ENCODE results near the gene N4BP3. TPM values are rescaled to one million over a fixed set of nuclear protein-coding genes. Genes with fewer than 3 reads are reported as not detected.
A peak's percentile ranks its signal among the peaks of the same experiment; 100 is the strongest.
"Not testable (repeated sequence)": the region's sequence is repeated elsewhere in the genome, so short reads cannot be mapped to it uniquely, and the experiment has no call there.

The N4BP3 gene
- total RNA-seq, 1 experiment from 2014 or later, result 32.0 TPM

DNA sequence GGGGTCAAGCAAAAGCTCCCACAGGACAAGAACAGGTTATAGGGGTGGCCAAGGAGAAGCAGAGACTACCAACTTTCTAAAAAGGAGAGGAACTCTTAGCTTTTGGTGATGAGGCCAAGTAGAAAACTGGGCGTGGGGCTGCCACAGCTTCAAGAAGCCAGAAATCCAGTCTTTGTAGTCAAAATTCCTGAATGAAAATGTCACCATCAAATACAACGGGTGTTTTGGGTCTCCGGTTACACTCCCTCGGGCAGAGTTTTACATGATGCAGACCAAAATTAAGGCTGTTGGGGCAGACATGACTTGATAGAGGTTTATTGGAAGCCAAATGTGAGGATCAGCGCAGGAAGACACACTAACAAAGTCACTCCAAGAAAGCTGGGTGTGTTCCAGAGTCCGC, 29.4 kb upstream of the N4BP3 start:
- no peaks in the 10 kb centered on the region for H3K36me3 ChIP-seq (replicated peaks; ENCODE audit: control insufficient read depth, insufficient read depth, low read length)
- peak; percentile 23 for DNase-seq
- no peaks in the 10 kb centered on the region; the same call in 1 of the 2 replicates for H3K27me3 ChIP-seq (ENCODE audit: control insufficient read depth, insufficient read depth, low read length)
- no peak overlapping the region for H3K4me3 ChIP-seq (ENCODE audit: insufficient read depth, low read depth, low read length)

GRCh38 chr5:178085316-178085715, 28.0 kb upstream of the N4BP3 start:
- Histone ChIP-seq H3K27me3 (ENCODE audit: control insufficient read depth, insufficient read depth, low read length) (no peaks in the 10 kb centered on the region; the same call in 1 of the 2 replicates), H3K36me3 (replicated peaks; ENCODE audit: control insufficient read depth, insufficient read depth, low read length) (no peaks in the 10 kb centered on the region), H3K4me3 (ENCODE audit: insufficient read depth, low read depth, low read length) (no peak overlapping the region)
- DNase-seq, result no peak

GRCh38 chr5:178086266-178086665, 27.1 kb upstream of the N4BP3 start:
- H3K27me3 ChIP-seq (ENCODE audit: control insufficient read depth, insufficient read depth, low read length), result no peaks in the 10 kb centered on the region
- H3K4me3 ChIP-seq (ENCODE audit: insufficient read depth, low read depth, low read length), result peak overlapping the region; percentile 0; the same call in 1 of the 2 replicates
- H3K36me3 ChIP-seq (replicated peaks; ENCODE audit: control insufficient read depth, insufficient read depth, low read length), result no peaks in the 10 kb centered on the region
- DNase-seq, result peak; percentile 79

GRCh38 chr5:178087199-178087598, 26.1 kb upstream of the N4BP3 start:
- H3K27me3 ChIP-seq (ENCODE audit: control insufficient read depth, insufficient read depth, low read length); H3K36me3 ChIP-seq (replicated peaks; ENCODE audit: control insufficient read depth, insufficient read depth, low read length); DNase-seq; H3K4me3 ChIP-seq (ENCODE audit: insufficient read depth, low read depth, low read length): not testable (repeated sequence)

DNA sequence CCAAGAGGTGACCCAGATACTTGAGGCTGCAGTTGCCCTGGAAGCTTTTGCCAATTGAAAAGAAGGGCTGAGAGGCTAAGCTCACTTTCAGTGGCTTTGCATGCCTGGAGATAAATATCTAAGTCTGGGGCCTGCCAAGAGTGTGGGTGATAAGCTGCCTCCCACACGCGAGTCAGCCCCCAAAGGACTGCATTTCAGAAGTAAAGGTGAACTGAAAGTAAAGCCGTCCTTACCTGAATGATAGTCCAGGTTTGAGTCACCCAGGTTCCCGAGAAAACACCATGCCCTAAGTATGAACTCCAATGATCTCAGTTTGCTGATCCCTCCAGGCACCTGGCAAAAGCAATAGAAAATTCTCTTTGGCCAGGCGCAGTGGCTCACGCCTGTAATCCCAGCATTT, 22.5 kb upstream of the N4BP3 start:
- H3K4me3 ChIP-seq (ENCODE audit: insufficient read depth, low read depth, low read length), result no peak overlapping the region
- H3K36me3 ChIP-seq (replicated peaks; ENCODE audit: control insufficient read depth, insufficient read depth, low read length), result no peaks in the 10 kb centered on the region
- H3K27me3 ChIP-seq (ENCODE audit: control insufficient read depth, insufficient read depth, low read length), result no peaks in the 10 kb centered on the region
- DNase-seq, result no peak

GRCh38 chr5:178093134-178093533, 20.2 kb upstream of the N4BP3 start:
- H3K27me3 ChIP-seq (ENCODE audit: control insufficient read depth, insufficient read depth, low read length), result no peaks in the 10 kb centered on the region
- DNase-seq, result no peak
- H3K4me3 ChIP-seq (ENCODE audit: insufficient read depth, low read depth, low read length), result no peak overlapping the region
- no peaks in the 10 kb centered on the region for H3K36me3 ChIP-seq (replicated peaks; ENCODE audit: control insufficient read depth, insufficient read depth, low read length)

GRCh38 chr5:178094345-178094744, 19.0 kb upstream of the N4BP3 start:
- no peak for DNase-seq
- H3K4me3 ChIP-seq (ENCODE audit: insufficient read depth, low read depth, low read length), result no peak overlapping the region
- no peaks in the 10 kb centered on the region for H3K27me3 ChIP-seq (ENCODE audit: control insufficient read depth, insufficient read depth, low read length)
- H3K36me3 ChIP-seq (replicated peaks; ENCODE audit: control insufficient read depth, insufficient read depth, low read length), result no peaks in the 10 kb centered on the region

DNA sequence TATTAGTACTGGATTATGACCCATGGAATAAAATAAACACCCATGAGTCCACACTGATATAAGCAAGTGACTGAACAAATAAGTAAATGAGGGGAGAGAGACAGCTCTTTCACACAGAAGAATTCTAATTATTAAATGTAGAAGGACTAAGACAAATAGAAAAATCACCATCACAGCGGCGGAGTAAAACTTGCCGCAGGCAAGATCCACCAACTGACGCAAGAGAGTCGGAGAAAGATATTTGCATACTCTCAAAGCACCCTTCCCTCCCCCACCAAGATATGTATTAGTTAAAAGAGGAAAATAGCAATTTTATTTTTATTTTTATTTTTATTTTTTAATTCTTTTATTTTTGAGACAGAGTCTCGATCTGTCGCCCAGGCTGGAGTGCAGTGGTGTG, 14.6 kb upstream of the N4BP3 start:
- H3K36me3 ChIP-seq (replicated peaks; ENCODE audit: control insufficient read depth, insufficient read depth, low read length), result no peaks in the 10 kb centered on the region
- DNase-seq, result no peak
- no peaks in the 10 kb centered on the region for H3K27me3 ChIP-seq (ENCODE audit: control insufficient read depth, insufficient read depth, low read length)
- H3K4me3 ChIP-seq (ENCODE audit: insufficient read depth, low read depth, low read length), result no peak overlapping the region

DNA sequence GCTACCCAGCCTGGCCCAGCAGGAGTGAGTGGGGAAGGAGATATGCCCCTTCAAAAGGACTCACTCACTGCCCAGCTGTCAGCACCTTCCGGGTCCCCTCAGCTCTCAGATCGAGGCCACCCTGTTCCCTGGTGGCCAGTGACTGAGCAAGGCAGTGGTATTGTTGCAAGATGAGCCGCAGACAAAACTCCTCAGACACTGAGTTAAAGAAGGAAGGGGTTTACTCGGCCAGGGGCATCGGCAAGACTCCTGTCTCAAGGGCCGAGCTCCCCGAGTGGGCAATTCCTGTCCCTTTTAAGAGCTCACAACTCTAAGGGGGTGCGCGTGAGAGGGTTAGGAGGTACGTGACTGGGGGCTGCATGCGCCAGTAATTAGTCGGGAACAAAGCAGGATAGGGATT, 9.7 kb upstream of the N4BP3 start:
- DNase-seq, result no peak
- Histone ChIP-seq H3K36me3 (replicated peaks; ENCODE audit: control insufficient read depth, insufficient read depth, low read length) (no peaks in the 10 kb centered on the region), H3K4me3 (ENCODE audit: insufficient read depth, low read depth, low read length) (no peak overlapping the region), H3K27me3 (ENCODE audit: control insufficient read depth, insufficient read depth, low read length) (no peaks in the 10 kb centered on the region)

GRCh38 chr5:178104492-178104891, 8.8 kb upstream of the N4BP3 start:
- H3K36me3 ChIP-seq (replicated peaks; ENCODE audit: control insufficient read depth, insufficient read depth, low read length), result no peaks in the 10 kb centered on the region
- no peak for DNase-seq
- no peaks in the 10 kb centered on the region for H3K27me3 ChIP-seq (ENCODE audit: control insufficient read depth, insufficient read depth, low read length)
- no peak overlapping the region for H3K4me3 ChIP-seq (ENCODE audit: insufficient read depth, low read depth, low read length)

DNA sequence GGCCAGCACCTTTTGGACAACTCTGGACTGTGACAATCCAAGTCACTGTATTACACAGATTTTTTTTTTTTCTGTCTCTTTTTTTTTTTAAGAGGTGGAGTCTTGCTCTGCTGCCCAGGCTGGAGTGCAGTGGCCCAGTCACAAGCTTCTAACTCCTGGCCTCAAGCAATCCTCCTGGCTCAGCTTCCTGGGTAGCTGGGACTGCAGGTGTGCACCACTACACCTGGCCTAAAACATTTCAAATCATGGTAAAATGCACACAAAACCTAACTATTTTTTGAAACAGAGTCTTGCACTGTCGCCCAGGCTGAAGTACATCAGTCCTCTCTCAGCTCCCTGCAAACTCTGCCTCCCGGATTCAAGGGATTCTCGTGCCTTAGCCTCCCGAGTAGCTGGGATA, 7.2 kb upstream of the N4BP3 start:
- Histone ChIP-seq H3K27me3 (ENCODE audit: control insufficient read depth, insufficient read depth, low read length) (no peaks in the 10 kb centered on the region), H3K4me3 (ENCODE audit: insufficient read depth, low read depth, low read length) (no peak overlapping the region), H3K36me3 (replicated peaks; ENCODE audit: control insufficient read depth, insufficient read depth, low read length) (no peaks in the 10 kb centered on the region)
- no peak for DNase-seq

DNA sequence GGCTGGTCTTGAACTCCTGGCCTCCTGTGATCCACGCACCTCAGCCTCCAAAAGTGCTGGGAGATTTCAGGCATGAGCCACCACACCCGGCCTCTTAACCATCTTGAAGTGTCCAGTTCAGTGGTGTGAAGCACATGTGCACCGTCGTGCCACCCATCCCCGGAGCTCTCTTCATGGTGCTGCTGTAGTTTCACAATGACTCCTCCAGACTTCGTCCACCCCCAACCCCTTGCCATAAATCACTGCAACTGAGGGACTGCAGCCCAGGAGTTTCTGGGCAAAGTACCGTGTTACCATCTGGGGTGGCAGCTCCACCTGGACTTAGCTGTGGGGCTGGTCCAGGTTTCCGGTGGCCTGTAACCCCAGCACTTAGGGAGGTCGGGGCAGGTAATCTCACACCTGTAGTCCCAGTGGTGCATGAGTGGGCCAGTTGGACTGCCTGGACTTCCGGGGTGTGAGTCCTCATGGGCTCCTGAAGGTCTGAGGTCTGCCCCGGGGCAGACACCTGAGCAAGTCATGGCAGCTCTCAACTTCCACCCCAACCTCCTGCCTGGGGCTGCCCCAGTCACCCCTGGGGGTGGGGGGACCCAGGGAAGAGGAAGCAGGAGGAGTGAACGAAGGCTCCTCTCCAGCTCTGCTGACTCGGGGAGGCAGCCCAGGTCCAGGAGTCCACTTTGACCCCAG, 6.6 kb upstream of the N4BP3 start:
- no peaks in the 10 kb centered on the region for H3K27me3 ChIP-seq (ENCODE audit: control insufficient read depth, insufficient read depth, low read length)
- no peaks in the 10 kb centered on the region for H3K36me3 ChIP-seq (replicated peaks; ENCODE audit: control insufficient read depth, insufficient read depth, low read length)
- no peak overlapping the region for H3K4me3 ChIP-seq (ENCODE audit: insufficient read depth, low read depth, low read length)
- DNase-seq, result peak; percentile 49

DNA sequence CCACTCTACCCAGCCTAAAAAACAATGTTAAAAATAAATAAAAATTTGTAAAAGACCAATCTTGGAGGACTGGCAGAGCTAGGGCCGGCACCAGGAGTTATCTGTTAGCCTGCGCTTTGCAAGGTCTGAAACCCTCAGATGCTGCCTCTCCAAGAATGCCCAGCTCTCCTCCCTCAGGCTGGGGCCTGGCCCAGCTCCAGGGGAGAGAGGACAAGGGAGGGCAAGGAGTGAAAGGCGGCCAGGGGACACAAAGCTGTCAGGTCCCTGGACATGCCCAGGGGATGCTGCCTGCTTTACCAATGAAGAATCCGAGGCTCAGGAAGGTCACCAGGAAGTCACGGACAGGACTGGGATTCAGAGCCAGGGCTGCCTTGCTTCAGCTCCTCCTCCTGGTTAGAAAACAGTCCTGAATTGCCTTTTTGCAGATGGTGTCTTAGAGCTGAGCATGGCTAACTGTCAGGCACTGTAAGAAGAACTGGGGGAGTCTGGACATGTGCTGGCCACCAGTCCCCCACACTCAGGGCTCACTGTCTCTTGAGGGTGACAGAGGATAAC, 5.5 kb upstream of the N4BP3 start:
- Histone ChIP-seq H3K27me3 (ENCODE audit: control insufficient read depth, insufficient read depth, low read length) (no peaks in the 10 kb centered on the region), H3K36me3 (replicated peaks; ENCODE audit: control insufficient read depth, insufficient read depth, low read length) (no peaks in the 10 kb centered on the region), H3K4me3 (ENCODE audit: insufficient read depth, low read depth, low read length) (no peak overlapping the region)
- DNase-seq, result peak; percentile 78

DNA sequence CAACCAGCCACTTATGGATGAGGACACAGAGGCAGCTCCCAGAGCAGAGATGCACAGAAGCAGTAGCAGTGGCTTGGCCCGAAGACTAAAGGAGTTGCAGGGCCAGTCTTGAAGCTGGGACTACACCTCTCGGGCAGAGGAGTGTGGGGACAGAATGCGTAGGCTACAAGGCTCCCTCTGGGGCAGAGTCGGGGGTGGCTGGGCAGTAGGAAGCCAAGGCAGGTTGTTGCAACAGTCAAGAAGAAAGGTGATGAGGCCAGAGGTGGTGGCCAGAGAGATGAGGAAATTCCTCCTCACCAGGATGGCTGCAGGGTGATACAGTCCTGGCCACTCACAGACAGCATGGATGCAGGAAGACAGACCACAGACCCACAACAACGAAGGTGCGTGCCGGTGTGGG, 4.9 kb upstream of the N4BP3 start:
- peak; percentile 43 for DNase-seq
- H3K36me3 ChIP-seq (replicated peaks; ENCODE audit: control insufficient read depth, insufficient read depth, low read length), result no peaks in the 10 kb centered on the region
- no peak overlapping the region for H3K4me3 ChIP-seq (ENCODE audit: insufficient read depth, low read depth, low read length)
- H3K27me3 ChIP-seq (ENCODE audit: control insufficient read depth, insufficient read depth, low read length), result no peaks in the 10 kb centered on the region

DNA sequence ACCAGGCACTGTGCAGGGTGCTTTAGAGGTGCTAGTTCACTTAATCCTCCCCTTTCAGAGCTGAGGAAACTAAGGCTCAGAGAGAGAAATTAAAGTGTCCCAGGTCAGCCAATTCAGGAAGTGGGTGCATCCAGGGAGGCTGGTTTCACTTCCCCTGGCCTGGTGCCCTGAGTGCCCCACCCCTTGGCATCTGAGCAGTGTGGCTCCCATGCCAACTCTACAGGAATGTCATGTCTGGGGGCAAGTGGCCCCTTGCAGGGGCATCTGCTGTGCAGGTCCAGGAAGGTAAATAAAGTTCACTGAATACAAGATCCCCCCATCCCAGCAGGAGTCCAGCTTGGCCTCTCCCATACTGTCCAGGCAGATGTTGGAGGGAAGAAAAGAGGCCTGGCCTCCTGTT, 4.4 kb upstream of the N4BP3 start:
- no peak overlapping the region for H3K4me3 ChIP-seq (ENCODE audit: insufficient read depth, low read depth, low read length)
- H3K27me3 ChIP-seq (ENCODE audit: control insufficient read depth, insufficient read depth, low read length), result no peaks in the 10 kb centered on the region
- DNase-seq, result peak; percentile 24
- H3K36me3 ChIP-seq (replicated peaks; ENCODE audit: control insufficient read depth, insufficient read depth, low read length), result no peaks in the 10 kb centered on the region

Measured in H7 (cell line).